Tongue (tissue), 2 donors: Measurements from ENCODE around the gene CTSV. TPM values are rescaled to one million over a fixed set of nuclear protein-coding genes. Genes with fewer than 3 reads are reported as not detected.
"Not testable (repeated sequence)": the region's sequence is repeated elsewhere in the genome, so short reads cannot be mapped to it uniquely, and the experiment has no call there.

Experiments used
- DNase-seq: peaks from one replicate; pipeline ENCODE4 v3.0.0-alpha.2; 2015
- total RNA-seq: library from RNA; depleted of rRNA; stranded (reverse); fragments of >200 nt; gene quantifications from one replicate; pipeline ENCODE4 v1.2.3, GENCODE V29; 2014

Gene CTSV
- 2.9 TPM for total RNA-seq

- peak; percentile 93 for DNase-seq
These were observed at the start of gene CTSV for GRCh38 chr9:97038611-97039513. CTSV (minus strand) TSS chr9:97039142; CDS start chr9:97038043, 1,099 bp downstream.

GRCh38 chr9:97087668-97088215 is 48.8 kb upstream of the CTSV start:
- not testable (repeated sequence) for DNase-seq

- not testable (repeated sequence) for DNase-seq
These were observed 45.6 kb upstream of the CTSV start for GRCh38 chr9:97084562-97084991.

GRCh38 chr9:97078362-97078761 is 39.4 kb upstream of the CTSV start:
- DNase-seq, result no peak

- no peak for DNase-seq
These were observed 38.7 kb upstream of the CTSV start for GRCh38 chr9:97077452-97078295.

GRCh38 chr9:97076731-97077451 is 37.9 kb upstream of the CTSV start:
- DNase-seq, result not testable (repeated sequence)

GRCh38 chr9:97076238-97076637 is 37.3 kb upstream of the CTSV start:
- DNase-seq, result no peak

- no peak for DNase-seq
These were observed 36.5 kb upstream of the CTSV start for GRCh38 chr9:97075289-97075985.

- no peak for DNase-seq
These were observed 34.6 kb upstream of the CTSV start for GRCh38 chr9:97073506-97073905.

- no peak for DNase-seq
These were observed 33.4 kb upstream of the CTSV start for GRCh38 chr9:97072285-97072776.

- not testable (repeated sequence) for DNase-seq
These were observed 31.4 kb upstream of the CTSV start for GRCh38 chr9:97070325-97070724.

GRCh38 chr9:97067490-97067889 is 28.5 kb upstream of the CTSV start:
- no peak for DNase-seq

GRCh38 chr9:97064176-97064575 is 25.2 kb upstream of the CTSV start:
- DNase-seq, result no peak

- DNase-seq, result no peak
These were observed 21.9 kb upstream of the CTSV start for GRCh38 chr9:97060796-97061195.

- no peak for DNase-seq
These were observed 20.7 kb upstream of the CTSV start for GRCh38 chr9:97059626-97060025.

GRCh38 chr9:97057651-97058050 is 18.7 kb upstream of the CTSV start:
- DNase-seq, result no peak

- not testable (repeated sequence) for DNase-seq
These were observed 16.9 kb upstream of the CTSV start for GRCh38 chr9:97055891-97056290.

GRCh38 chr9:97053717-97054116 is 14.8 kb upstream of the CTSV start:
- no peak for DNase-seq

GRCh38 chr9:97052735-97053134 is 13.8 kb upstream of the CTSV start:
- DNase-seq, result no peak

- peak; percentile 16 for DNase-seq
These were observed 7.3 kb upstream of the CTSV start for GRCh38 chr9:97046228-97046627.

GRCh38 chr9:97045300-97045699 is 6.4 kb upstream of the CTSV start:
- DNase-seq, result no peak
